ENCODE measurements around the gene PLSCR2.
"Not testable (repeated sequence)": the region's sequence is repeated elsewhere in the genome, so short reads cannot be mapped to it uniquely, and the experiment has no call there.

Gene PLSCR2

DNA sequence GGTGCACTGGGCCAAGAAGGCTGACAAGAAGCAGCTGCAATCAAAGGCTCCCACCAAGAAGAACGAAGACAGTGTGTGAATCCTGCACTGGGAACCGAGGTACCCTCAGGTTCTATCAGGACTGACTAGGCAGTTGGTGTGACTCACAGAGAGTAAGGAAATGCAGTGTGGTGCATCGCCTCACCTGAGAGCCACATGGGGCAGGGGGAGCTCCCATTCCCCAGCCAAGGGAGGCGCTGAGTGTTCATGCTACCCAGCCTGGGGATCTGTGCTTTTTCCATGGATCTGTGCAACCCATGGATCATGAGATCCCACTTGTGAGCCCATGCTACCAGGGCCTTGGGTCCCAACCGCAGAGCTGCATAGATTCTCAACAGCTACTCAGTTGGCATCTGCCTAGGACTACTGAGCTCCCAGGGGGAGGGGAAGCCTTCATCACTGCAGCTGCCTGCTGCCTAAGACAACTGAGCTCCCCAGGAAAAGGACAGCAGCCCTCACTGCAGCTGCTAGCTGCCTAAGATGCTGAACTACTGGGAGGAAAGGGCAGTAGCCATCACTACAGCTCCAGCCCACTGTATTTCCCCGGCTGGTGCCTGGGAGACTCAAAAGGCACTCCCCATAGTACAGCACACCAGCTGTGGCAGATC lies 6.9 kb upstream of the PLSCR2 start:
- DNase-seq, result no peak

GRCh38 chr3:146474976-146475375 lies 5.6 kb upstream of the PLSCR2 start:
- not testable (repeated sequence) for DNase-seq

DNA sequence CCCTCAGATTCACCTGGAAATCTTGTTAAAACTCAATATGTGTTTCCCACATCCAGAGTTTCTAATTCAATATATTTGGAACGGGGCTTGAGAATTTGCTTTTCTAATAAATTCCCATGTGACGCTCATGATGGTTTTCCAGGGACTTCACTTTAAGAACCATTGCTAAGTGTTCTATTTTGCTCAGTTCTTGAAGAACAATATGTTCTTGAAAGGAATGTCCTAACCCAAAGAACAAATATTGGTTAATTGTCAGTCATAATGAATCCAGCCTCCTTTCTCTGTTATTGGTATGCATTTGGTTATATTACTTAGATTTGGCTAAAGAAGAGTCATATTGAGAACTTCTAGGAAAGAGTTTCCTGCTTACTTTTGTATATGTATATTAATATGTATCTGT lies 4.4 kb upstream of the PLSCR2 start:
- no peak for DNase-seq

GRCh38 chr3:146472611-146473010 lies 3.2 kb upstream of the PLSCR2 start:
- no peak for DNase-seq

- no peak for DNase-seq
Observed at GRCh38 chr3:146471012-146471411, 1.7 kb upstream of the PLSCR2 start.

GRCh38 chr3:146470425-146470990 lies 1.1 kb upstream of the PLSCR2 start:
- DNase-seq, result no peak

GRCh38 chr3:146468671-146469149 lies 651 bp downstream of the PLSCR2 start:
- no peak for DNase-seq

GRCh38 chr3:146468234-146468633 lies 1.1 kb downstream of the PLSCR2 start:
- no peak for DNase-seq

GRCh38 chr3:146466604-146467003 lies 2.8 kb downstream of the PLSCR2 start:
- no peak for DNase-seq

- DNase-seq, result no peak
Observed at GRCh38 chr3:146465693-146466465, 3.5 kb downstream of the PLSCR2 start.

DNA sequence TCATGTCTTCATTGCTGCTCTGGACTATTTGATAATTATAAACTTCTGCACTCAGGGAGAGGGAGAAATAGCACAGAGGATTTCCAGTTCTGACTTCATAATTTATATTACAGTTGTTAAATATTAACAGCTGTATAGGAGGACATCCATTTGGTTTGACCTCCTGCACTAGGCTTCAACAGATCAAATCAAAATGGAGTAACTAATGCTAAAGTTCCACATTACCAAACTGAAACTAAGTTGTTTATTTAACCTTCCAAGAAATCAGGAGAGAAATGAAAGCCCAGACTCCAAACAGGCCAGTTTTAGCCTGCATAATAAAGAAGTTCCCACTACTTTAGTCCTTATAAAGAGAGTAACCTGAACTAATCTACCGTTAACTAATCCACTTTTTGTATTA lies 4.6 kb downstream of the PLSCR2 start:
- no peak for DNase-seq

DNA sequence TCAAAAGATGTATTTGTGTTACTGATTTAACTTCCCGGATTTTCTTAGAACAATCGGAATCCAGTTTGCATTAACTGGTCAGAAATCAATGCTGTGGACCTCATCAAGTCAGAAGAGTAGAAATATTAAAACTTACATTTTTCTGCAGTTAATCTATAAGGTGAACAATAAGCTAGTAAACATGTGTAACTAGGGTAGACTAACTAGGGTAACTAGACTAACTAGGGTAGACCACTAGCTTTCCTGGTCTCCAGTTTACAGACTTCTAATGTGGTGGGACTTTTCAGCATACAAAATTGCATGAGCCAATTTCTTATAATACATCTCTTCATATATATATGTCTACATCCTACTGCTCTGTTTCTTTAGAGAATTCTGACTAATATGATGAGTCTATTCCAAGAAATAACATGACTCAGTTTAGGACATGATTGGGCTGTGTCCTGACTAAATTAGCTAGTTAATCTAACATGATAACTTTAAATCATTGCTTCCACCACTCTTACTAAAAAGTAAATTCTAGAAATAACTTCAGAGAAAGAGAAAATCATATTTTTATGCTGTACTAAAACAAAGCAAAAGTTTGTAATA lies 5.3 kb downstream of the PLSCR2 start:
- DNase-seq, result no peak

DNA sequence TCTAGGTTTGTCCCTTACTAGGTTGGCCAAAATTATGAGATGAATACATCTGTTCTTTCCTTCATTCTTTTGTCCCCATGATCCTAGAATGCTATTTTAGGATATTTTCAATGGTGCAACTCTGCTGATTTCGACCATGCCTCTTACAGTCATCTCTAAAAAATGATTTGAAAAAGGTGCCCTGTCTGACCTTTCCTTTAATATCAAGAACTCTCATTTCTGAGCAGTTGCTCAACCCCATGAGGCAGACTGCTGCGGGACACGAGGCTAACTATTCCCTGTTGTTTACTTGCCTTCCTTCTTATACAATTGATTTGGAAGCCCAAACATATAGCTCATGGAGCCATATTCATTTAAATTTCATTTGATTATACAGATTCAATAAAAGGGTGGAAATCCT lies 14.6 kb downstream of the PLSCR2 start:
- no peak for DNase-seq

GRCh38 chr3:146449613-146450012 lies 19.7 kb downstream of the PLSCR2 start:
- no peak for DNase-seq

DNA sequence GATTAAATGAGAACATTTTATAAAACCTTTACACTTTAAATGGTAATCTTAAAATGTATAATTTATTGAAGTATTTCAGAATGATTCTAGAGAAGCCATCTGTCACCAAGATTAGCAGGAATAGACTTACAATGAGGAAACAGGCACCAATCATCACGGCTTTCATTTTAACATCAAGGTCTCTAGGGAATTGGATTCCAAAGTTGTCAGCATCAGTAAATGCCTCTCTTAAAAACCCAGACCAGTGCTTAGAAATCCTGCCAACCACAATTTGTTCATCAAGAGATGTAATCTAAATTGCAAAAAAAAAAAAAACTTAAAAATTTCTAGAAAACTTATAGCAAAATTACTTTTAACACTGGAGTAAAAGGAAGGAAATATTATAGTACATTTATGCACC lies 20.3 kb downstream of the PLSCR2 start:
- DNase-seq, result no peak

GRCh38 chr3:146446026-146446425 lies 23.3 kb downstream of the PLSCR2 start:
- DNase-seq, result no peak

DNA sequence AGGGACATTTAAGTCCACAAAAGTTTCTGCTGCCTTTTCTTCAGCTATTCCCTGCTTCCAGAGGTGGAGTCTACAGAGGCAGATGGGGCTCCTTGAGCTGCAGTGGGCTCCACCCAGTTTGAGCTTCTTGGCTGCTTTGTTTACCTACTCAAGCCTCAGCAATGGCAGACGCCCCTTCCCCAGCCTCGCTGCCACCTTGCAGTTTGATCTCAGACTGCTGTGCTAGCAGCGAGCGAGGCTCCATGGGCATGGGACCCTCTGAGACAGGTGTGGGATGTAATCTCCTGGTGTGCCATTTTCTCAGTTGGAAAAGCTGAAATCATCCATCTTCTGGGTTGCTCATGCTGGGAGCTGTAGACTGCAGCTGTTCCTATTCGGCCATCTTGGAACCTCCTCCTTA lies 29.1 kb downstream of the PLSCR2 start:
- not testable (repeated sequence) for DNase-seq

DNA sequence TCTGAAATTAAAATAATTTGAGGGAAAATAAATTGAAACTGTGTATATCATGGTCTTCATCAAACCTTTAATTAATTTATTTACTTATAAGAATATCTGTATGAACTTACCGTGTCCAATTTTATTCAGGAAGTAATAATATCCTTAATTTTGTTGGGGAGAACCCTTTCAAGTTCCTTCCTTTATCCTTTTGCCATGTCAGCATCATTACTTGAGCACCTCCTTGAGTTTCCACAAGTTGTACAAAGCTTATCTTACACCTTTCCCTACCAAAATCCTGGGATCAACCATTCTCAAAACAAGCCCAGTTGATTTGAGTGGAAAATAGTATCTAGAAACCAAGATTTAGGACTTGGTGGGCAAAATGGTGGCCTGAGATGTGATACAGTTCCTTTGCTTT lies 37.3 kb downstream of the PLSCR2 start:
- no peak for DNase-seq

DNA sequence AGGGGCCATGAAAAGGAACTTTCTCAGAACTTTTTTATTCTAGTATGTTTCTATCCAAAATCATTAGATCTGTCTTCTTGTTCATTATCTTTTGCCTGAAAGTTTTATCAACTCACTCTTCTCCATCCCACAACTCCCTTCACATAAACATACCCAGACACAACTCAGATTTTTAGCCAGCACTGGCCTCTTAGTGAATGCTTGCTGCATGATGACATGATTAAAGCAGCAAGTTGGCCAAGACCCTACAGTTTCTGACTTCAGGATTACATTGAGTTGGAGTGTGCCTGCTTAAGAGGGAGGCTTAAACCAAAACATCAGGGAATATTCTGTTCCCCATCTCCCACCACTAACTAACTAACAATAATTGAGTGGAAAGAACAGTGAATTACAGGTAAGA lies 38.1 kb downstream of the PLSCR2 start:
- DNase-seq, result no peak

GRCh38 chr3:146425341-146425740 lies 44.0 kb downstream of the PLSCR2 start:
- no peak for DNase-seq

- no peak for DNase-seq
Observed at GRCh38 chr3:146421819-146422759, 47.3 kb downstream of the PLSCR2 start.

GRCh38 chr3:146416366-146416765 lies 53.0 kb downstream of the PLSCR2 start:
- DNase-seq, result no peak

- no peak for DNase-seq
Observed at GRCh38 chr3:146414010-146414409, 55.4 kb downstream of the PLSCR2 start.
